HG03469 (cell line): ENCODE data around the gene HMMR.

Experiments used
- ATAC-seq: cut with Tn5 transposase; IDR thresholded peaks from one replicate; pipeline ENCODE4 v1.9.1; 2021; ENCODE audit warnings: mild to moderate bottlenecking, moderate library complexity, moderate number of reproducible peaks; ENCODE audit not compliant: unreplicated experiment

Gene HMMR

GRCh38 chr5:163458778-163459385 lies 1.6 kb upstream of the HMMR start:
- ATAC-seq: no peak

- peak; percentile 0 for ATAC-seq
These were observed 992 bp upstream of the HMMR start for GRCh38 chr5:163459462-163459818.

- ATAC-seq: peak; percentile 69
These were observed 442 bp upstream of the HMMR start, which contains the start of gene NUDCD2 for GRCh38 chr5:163459819-163460561. Gene NUDCD2 (minus strand): TSS chr5:163460102. CDS start chr5:163460050, 52 bp downstream.

DNA sequence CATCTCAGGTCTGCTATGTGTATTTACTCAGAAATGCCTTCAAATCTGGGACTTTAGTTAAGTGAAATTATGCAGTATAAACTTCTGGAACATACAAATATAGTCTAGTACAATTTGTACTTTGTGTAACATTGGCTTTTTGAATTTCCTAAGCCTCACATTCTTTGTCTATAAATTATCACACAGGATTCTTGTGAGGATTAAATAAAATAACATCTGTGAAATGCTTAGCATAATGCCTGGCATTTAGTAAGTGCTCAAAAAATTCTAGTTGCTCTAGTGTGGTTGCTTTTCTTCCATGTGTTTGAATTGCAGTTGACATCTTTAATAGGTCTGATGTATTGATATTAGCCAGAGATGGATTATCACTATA lies 2.6 kb downstream of the HMMR start:
- ATAC-seq: no peak

DNA sequence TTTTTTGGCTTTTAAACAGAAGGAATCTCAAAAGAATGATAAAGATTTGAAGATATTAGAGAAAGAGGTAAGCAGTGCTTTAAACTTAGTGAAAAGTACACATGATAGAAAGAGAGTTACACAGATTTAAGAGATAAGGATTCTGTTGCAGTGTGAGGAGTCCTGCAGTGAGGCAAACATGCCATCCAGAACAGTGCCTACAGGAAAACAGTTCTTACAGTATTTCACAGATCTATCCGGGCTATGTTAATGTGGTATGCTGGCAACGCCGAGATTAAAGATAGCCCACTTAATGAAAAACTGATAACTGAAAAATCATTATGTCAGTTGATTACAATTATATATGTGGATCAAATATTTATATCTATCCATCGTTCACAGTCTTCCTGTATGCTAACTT lies 7.2 kb downstream of the HMMR start:
- no peak for ATAC-seq

GRCh38 chr5:163473635-163474243 lies 13.3 kb downstream of the HMMR start:
- peak; percentile 90 for ATAC-seq

- no peak for ATAC-seq
These were observed 15.0 kb downstream of the HMMR start for GRCh38 chr5:163475411-163475810.

DNA sequence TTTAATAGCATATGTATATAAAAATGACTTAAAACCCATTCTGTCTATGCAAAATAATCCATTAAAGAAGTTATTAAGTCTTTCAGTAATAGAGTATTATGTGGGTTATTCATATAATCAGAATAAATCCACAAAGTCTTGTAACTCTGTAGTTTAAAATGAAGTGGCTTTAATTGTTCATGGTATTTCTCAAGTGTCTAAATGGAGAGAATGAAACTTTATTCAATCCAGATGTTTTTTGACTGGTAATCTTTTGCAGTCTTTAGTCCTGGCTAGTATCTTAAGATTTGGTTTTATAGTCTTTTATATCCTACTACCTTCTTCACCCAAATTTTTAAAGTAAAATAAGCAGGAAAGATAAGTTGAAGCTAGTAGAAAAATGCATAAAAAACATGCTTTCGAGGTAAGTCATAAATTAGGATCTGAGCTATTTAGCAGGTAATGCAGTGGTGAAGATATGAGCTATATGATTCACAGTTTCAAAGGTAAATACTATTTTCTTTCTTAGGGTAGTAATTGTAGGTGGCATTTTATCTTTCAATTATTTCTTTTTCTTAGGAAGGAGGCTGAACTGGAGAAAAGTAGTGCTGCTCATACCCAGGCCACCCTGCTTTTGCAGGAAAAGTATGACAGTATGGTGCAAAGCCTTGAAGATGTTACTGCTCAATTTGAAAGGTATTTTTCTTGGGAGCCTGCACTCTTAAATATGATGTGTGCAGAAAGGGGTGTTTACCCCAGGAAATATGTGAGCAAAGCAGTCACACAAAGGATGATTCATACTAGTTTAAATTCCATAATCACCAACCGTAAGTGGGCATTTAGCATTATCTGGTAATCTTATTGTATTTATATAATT lies 17.9 kb downstream of the HMMR start:
- no peak for ATAC-seq

DNA sequence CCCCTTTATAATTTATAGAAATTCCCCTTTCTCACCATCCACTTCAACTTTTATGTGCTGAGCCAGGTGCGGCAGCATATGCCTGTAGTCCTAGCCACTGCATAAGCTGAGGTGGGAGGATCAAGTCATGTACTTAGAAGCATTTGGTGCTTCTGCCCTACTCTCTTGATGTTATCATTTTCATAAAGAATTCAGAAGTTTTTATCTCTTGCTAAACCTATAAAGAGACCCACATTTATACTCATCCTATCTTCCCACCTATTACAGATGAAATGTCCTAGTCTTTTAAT lies 18.5 kb downstream of the HMMR start:
- ATAC-seq: no peak

DNA sequence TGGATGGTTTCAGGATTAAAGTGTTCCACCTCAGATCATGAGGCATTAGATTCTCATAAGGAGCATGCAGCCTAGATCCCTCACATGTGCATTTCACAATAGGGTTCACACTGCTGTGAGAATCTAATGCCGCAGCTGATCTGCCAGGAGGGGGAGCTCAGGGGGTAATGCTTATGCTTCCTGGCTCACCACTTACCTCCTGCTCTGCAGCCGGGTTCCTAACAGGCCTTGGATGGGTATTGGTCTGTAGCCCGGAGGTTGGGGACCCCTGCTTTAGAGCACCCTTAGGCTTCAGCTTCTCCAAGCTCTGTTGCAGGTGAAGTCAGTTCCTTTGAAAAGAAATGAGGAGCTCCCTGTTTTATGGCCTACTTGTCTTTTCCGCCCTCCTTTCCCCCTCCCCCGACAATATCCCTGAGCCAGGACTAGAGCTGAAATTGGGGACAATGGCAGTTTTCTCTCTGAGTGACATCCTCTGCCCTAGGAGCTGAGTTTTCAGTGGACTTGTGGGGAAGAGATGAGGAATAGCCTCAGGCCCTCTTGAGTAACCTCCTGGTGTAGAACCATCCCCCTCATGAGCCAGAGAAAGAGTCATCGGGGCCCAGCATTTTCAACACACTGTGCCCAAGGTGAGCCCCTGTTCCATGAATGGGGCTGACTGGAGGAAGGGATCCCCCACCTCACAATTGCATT lies 28.8 kb downstream of the HMMR start:
- no peak for ATAC-seq

DNA sequence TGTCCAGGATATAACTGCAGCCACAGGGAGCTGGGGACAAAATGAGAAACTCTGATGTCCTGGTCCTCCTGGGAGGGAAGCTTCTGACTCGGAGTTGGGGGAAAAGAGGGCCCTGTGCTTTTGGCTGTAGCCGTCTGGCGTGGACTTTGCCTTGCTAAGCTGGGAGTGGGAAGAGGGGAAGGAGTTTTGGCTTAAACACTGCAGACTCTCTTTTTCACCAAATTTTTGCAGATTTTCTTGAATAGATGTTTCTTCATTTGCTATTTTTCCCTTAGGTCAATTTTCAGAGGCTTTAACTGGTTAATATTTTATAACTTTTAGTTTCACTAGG lies 29.3 kb downstream of the HMMR start:
- no peak for ATAC-seq

DNA sequence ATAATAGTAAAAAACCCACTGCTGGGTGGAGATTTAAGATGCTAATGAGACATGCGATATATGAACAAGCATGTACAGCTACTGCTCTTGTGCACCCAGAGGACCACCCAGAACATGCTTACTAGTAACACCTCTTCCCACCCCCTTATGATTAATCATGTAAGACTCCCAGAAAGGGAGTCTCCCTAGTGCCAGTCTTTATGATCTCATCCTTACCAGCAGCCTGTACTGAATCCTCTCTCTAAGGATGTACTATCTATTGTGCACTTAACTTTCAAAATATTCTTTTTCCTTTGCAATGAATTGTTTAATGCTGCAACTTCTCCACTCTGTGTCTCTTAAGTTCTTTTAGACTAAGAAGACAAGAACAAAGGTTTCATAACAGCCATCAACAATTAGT lies 35.9 kb downstream of the HMMR start:
- ATAC-seq: no peak

DNA sequence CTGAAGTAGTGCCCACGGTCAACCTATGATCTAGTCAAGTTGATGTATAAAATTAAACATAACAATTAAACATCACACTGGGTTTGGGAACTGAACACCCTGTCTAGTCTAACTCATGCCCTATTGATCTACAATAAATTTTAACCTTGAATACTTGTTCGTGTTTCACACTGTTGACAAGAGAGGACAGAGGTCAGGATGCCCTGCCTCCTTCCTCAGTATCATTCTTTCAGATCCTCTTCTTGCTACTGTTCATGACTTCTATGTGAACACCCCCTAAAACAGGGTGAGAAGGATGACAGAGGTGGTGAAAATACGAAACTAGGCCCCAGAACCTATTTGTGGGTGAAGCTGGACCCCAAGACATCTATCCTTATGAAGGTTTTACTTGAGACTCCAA lies 36.9 kb downstream of the HMMR start:
- ATAC-seq: peak; percentile 35

DNA sequence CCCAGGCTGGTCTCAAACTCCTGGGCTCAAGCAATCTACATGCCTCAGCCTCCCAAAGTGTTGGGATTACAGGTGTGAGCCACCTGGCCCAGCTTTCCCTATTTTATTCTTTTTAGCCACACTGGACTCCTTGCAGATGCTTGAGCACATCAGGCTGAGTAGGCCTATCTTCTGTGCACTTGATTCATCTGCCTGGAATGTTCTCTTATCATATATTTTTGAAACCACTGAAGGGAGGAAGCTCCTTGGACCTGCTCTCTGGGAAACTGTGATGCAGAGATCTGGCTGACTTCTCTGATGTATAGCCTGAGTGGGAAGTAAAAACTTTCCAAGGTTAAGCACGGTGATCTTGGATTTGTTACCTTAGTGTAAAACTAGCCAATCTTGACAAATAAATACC lies 38.5 kb downstream of the HMMR start:
- ATAC-seq: no peak

GRCh38 chr5:163502521-163502920 lies 42.1 kb downstream of the HMMR start:
- no peak for ATAC-seq

DNA sequence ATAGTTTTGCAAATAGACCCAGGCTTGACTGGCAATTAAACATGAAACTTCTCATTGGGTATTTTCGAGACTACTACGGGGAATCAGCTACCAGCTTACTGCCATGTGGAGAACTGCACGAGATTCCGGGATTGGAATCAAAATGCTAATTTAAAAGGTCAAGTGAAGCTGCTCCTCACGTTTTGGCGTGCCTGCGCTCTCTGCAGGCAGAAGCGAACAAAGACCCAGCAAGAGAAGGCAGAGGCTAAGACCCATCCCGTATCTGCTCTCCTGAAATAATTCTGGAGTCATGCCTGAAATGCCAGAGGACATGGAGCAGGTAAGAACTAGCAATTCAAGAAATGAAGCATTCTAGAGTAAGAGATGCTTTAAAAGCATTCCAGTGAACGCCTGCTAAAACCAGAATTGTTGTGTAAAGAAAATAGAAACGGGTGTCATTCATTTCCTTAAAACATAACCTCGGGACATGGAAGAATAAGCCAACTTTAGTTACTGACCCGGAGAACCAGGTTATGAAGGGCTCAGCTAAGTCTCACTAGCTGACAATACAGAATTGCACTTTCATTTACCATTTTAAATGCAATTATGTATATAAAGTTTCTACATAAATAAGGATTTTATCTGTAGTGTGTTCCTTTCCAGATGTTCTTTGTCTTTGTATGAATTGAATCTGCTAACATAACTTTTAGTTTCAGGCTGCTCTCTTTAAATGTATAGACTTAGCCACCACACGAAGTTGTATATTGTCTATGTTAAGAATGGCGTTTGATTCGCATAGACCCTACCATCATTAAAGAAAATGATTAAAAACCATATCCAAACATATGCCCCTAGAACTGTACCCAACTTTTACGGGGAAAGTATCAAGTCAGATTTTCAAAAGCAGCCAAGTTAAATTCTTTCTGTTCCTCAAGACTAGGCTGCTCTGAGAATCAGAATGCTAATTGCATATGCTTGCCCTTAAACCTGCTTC lies 43.0 kb downstream of the HMMR start:
- ATAC-seq: peak; percentile 16

GRCh38 chr5:163504079-163504931 lies 43.9 kb downstream of the HMMR start:
- no peak for ATAC-seq

- no peak for ATAC-seq
These were observed 44.6 kb downstream of the HMMR start for GRCh38 chr5:163505049-163505367.

DNA sequence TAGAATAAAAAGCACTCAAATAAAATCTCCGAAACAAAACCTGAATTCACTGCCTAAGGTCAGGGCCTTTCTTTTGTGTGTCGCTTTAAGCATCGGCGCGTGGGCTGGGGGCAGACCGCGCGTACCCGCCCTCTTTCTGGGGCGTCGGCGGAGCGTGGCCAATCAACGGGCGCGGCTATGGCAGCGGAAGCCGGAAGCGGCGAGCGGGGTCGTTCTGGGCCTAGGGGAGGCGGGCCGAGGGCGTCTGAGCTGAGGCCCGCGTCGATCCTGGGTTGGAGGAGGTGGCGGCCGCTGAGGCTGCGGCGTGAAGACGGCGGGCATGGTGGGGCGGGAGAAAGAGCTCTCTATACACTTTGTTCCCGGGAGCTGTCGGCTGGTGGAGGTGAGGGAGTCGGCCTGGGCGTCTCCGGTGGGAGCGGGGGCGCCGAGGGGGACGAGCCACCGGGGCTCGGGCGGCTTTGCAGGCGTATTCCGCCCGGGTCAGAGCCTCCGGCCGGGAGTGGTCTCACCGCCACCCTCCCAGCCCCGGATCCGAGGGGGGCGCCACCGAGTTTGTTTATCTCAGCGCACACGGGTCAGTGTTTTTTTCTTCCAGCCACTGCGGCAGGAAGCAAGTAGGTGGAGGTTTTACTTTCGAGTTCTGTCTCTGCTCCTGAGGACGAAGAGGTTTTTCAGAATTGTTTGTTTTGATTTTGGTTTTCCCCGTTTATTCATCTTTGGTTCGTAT lies 45.1 kb downstream of the HMMR start, which contains the start of gene MAT2B:
TSS of gene MAT2B (plus strand) at position 252 of the 727 bp plus-strand sequence. CDS start at position 320, 68 bp downstream.
- peak; percentile 74 for ATAC-seq
